OCI-LY1 (cell line): ENCODE data around the gene TNNI2.
"Not testable (repeated sequence)": the region's sequence is repeated elsewhere in the genome, so short reads cannot be mapped to it uniquely, and the experiment has no call there.

Source experiments
- H2AFZ ChIP-seq: fragments of 200-600 bp; sonication (generic), shearing (Covaris generic); 2 replicates; pipeline ENCODE4 v1.6.0; 2014; ENCODE audit warnings: antibody characterized with exemption, mild to moderate bottlenecking, low read length
- H3F3A ChIP-seq: fragments of 200-600 bp; sonication (generic), shearing (Covaris generic); 2 replicates; pipeline ENCODE4 v1.6.0; 2014; ENCODE audit warnings: mild to moderate bottlenecking, antibody characterized with exemption, low read length, moderate library complexity; ENCODE audit not compliant: insufficient read depth
- H3K27ac ChIP-seq: fragments of 200-600 bp; sonication (generic); 2 replicates; pipeline ENCODE4 v1.5.1; 2014; ENCODE audit warnings: low read length, mixed run types, mild to moderate bottlenecking, low read depth; ENCODE audit not compliant: poor library complexity, severe bottlenecking
- H3K27me3 ChIP-seq: fragments of 200-600 bp; sonication (generic); 2 replicates; pipeline ENCODE4 v1.6.0; 2014; ENCODE audit warnings: antibody characterized with exemption, mild to moderate bottlenecking, low read length, moderate library complexity; ENCODE audit not compliant: insufficient read depth
- H3K36me3 ChIP-seq: fragments of 200-600 bp; sonication (generic); 2 replicates; pipeline ENCODE4 v1.6.1; 2014; ENCODE audit warnings: mild to moderate bottlenecking, antibody characterized with exemption, low read length, moderate library complexity, mixed read lengths; ENCODE audit not compliant: insufficient read depth
- H3K4me1 ChIP-seq: fragments of 200-600 bp; sonication (generic); 2 replicates; pipeline ENCODE4 v1.5.1; 2014; ENCODE audit warnings: mild to moderate bottlenecking, low read length, moderate library complexity; ENCODE audit not compliant: insufficient read depth, severe bottlenecking
- H3K4me2 ChIP-seq: fragments of 200-600 bp; sonication (generic), shearing (Covaris generic); 2 replicates; pipeline ENCODE4 v1.6.1; 2014; ENCODE audit warnings: low read length
- H3K4me3 ChIP-seq: fragments of 200-600 bp; sonication (generic); 2 replicates; pipeline ENCODE4 v1.5.1; 2014; ENCODE audit warnings: low read length, low read depth, mild to moderate bottlenecking, mixed read lengths; ENCODE audit not compliant: poor library complexity, severe bottlenecking
- H3K79me2 ChIP-seq: fragments of 200-600 bp; shearing (Covaris generic); 2 replicates; pipeline ENCODE4 v1.6.1; 2016; ENCODE audit warnings: mixed run types, low read length, mixed read lengths; ENCODE audit not compliant: insufficient read depth
- H3K9ac ChIP-seq: fragments of 200-600 bp; sonication (generic), shearing (Covaris generic); 2 replicates; pipeline ENCODE4 v1.6.1; 2014; ENCODE audit warnings: mild to moderate bottlenecking, low read length, mixed read lengths
- H3K9me2 ChIP-seq: fragments of 200-600 bp; sonication (generic), shearing (Covaris generic); 2 replicates; pipeline ENCODE4 v1.6.1; 2014; ENCODE audit warnings: low read depth, mild to moderate bottlenecking, low read length, mixed read lengths
- H3K9me3 ChIP-seq: fragments of 200-600 bp; shearing (Covaris generic); 2 replicates; pipeline ENCODE4 v1.6.1; 2014; ENCODE audit warnings: low read length, mixed read lengths
- H4K20me1 ChIP-seq: fragments of 200-600 bp; sonication (generic), shearing (Covaris generic); 2 replicates; pipeline ENCODE4 v1.6.0; 2016; ENCODE audit warnings: mild to moderate bottlenecking, low read length; ENCODE audit not compliant: insufficient read depth
- EZH2 ChIP-seq: fragments of 200-600 bp; sonication (generic), shearing (Covaris generic); IDR thresholded peaks from 2 replicates; pipeline ENCODE4 v1.8.0; 2017; ENCODE audit warnings: borderline replicate concordance, mixed run types, mild to moderate bottlenecking, antibody characterized with exemption, low read length, moderate library complexity, mixed read lengths
- TF ChIP-seq, protein P1 (sequence below): fragments of 200-600 bp; sonication (generic), shearing (Covaris generic); IDR thresholded peaks from 2 replicates; pipeline ENCODE4 v1.5.1; 2017; ENCODE audit warnings: mild to moderate bottlenecking, antibody characterized with exemption, low read length, moderate library complexity, mixed read lengths

The TNNI2 gene

DNA sequence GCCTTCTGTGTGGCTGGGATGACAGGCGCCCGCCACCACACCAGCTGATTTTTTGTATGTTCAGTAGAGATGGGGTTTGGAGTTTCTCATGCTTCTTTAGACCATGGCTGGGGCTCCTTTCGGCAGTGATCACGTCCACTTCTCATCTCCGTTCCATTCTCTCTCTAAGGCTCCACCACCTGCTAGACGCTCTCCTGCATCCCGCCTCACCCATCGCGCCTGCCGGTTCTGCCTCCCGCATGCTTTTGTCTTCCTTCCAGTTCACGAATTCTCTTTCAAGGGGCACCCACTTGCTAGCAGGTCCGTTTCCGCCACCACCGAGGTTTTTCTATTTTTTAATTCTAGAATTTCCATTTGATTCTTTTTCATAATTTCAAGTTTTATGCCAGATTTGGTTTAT, 26.0 kb upstream of the TNNI2 start:
- no peaks in the 10 kb centered on the region for H4K20me1 ChIP-seq
- H3F3A ChIP-seq: no peaks in the 10 kb centered on the region
- no peaks in the 10 kb centered on the region for H3K9me2 ChIP-seq
- H3K4me3 ChIP-seq: no peak overlapping the region
- H3K4me2 ChIP-seq: no peak overlapping the region
- H3K9me3 ChIP-seq: 0 out of 2 replicates have a peak, but pooled peaks cover 3% of the 10 kb centered on the region
- H3K79me2 ChIP-seq: no peaks in the 10 kb centered on the region
- TF ChIP-seq, protein P1, sequence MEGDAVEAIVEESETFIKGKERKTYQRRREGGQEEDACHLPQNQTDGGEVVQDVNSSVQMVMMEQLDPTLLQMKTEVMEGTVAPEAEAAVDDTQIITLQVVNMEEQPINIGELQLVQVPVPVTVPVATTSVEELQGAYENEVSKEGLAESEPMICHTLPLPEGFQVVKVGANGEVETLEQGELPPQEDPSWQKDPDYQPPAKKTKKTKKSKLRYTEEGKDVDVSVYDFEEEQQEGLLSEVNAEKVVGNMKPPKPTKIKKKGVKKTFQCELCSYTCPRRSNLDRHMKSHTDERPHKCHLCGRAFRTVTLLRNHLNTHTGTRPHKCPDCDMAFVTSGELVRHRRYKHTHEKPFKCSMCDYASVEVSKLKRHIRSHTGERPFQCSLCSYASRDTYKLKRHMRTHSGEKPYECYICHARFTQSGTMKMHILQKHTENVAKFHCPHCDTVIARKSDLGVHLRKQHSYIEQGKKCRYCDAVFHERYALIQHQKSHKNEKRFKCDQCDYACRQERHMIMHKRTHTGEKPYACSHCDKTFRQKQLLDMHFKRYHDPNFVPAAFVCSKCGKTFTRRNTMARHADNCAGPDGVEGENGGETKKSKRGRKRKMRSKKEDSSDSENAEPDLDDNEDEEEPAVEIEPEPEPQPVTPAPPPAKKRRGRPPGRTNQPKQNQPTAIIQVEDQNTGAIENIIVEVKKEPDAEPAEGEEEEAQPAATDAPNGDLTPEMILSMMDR: no peak
- TF ChIP-seq EZH2: no peak
- no peak overlapping the region for H3K27ac ChIP-seq
- H3K36me3 ChIP-seq: no peaks in the 10 kb centered on the region
- no peak overlapping the region for H2AFZ ChIP-seq
- H3K27me3 ChIP-seq: peaks cover 6% of the 10 kb centered on the region; the same call in 1 of the 2 replicates
- no peaks in the 10 kb centered on the region for H3K4me1 ChIP-seq
- no peak overlapping the region for H3K9ac ChIP-seq

DNA sequence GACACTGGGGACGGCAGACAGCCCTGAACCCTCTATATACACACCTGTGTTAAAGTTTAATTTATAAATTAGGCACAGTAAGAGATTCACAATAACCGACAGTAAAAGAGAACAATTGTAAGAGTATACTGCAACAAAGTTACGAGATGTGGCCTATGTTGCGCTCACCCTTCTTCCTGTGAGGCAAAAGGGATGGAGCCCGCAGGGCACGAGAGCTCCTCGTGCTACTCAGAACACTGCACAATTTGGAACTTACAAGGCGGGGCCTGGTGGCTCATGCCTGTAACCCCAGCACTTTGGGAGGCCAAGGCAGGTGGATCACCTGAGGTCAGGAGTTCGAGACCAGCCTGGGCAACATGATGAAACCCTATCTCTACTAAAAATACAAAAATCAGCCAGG, 25.4 kb upstream of the TNNI2 start:
- H3K27me3 ChIP-seq, H3K4me1 ChIP-seq, H3K4me2 ChIP-seq, H3F3A ChIP-seq, H2AFZ ChIP-seq, H3K4me3 ChIP-seq, H3K9me2 ChIP-seq, H3K9me3 ChIP-seq, H4K20me1 ChIP-seq, H3K27ac ChIP-seq, H3K79me2 ChIP-seq, H3K36me3 ChIP-seq, H3K9ac ChIP-seq: not testable (repeated sequence)

DNA sequence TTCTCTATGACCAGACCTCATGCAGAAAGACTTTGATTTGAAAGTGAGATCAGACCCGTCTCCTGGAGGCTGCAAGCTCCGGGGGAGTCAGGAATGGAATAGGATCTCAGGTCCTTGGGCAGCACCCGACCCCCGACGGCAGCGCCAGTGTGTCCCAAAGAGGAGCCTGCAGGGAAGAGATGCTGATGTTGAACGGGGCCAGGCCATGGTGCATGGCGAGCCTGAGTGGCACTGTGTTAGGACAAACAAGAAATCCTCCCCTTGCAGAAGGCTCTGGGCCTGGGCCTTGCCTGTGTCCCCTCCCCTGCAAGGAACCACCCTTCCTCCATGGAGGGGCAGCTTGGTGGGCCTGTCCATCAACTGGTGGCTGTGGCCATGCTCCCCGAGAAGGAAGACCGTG, 24.1 kb upstream of the TNNI2 start:
- no peak overlapping the region for H2AFZ ChIP-seq
- H3K4me2 ChIP-seq: no peak overlapping the region
- H3K9ac ChIP-seq: no peak overlapping the region
- H3K4me3 ChIP-seq: no peak overlapping the region
- no peaks in the 10 kb centered on the region for H4K20me1 ChIP-seq
- TF ChIP-seq, protein P1: no peak
- no peak for TF ChIP-seq EZH2
- no peaks in the 10 kb centered on the region for H3F3A ChIP-seq
- H3K9me3 ChIP-seq: no peaks in the 10 kb centered on the region
- no peaks in the 10 kb centered on the region for H3K9me2 ChIP-seq
- H3K36me3 ChIP-seq: no peaks in the 10 kb centered on the region
- no peaks in the 10 kb centered on the region for H3K79me2 ChIP-seq
- H3K27me3 ChIP-seq: peaks cover 12% of the 10 kb centered on the region; the same call in 1 of the 2 replicates
- no peak overlapping the region for H3K27ac ChIP-seq
- H3K4me1 ChIP-seq: no peaks in the 10 kb centered on the region

DNA sequence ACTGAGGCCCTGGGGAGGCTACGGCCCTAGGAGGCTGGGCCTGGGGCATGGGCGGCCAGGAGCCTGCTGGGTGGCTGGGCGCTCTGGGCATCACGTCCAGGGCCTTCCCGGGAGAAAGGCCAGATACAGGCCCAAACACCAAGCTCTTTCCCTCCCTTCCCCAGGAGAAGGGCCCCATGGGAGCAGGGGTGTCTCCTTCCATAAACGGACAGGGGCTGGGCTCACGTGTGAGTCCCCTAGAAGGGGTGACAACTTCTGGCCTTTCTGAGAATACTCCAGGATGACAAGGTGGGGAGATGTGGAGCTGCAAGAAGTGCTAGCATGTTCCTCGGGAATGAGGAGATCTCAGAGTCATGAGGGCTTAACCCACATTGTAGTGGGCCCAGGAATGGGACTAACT, 23.5 kb upstream of the TNNI2 start:
- H3K9ac ChIP-seq: no peak overlapping the region
- no peaks in the 10 kb centered on the region for H3F3A ChIP-seq
- no peak overlapping the region for H3K4me2 ChIP-seq
- peaks cover 12% of the 10 kb centered on the region; the same call in 1 of the 2 replicates for H3K27me3 ChIP-seq
- H3K27ac ChIP-seq: no peak overlapping the region
- TF ChIP-seq, protein P1: no peak
- TF ChIP-seq EZH2: no peak
- H2AFZ ChIP-seq: no peak overlapping the region
- H3K36me3 ChIP-seq: no peaks in the 10 kb centered on the region
- no peaks in the 10 kb centered on the region for H4K20me1 ChIP-seq
- H3K9me3 ChIP-seq: no peaks in the 10 kb centered on the region
- no peak overlapping the region for H3K4me3 ChIP-seq
- no peaks in the 10 kb centered on the region for H3K4me1 ChIP-seq
- no peaks in the 10 kb centered on the region for H3K79me2 ChIP-seq
- H3K9me2 ChIP-seq: no peaks in the 10 kb centered on the region
